NCI-H2196 (cell line): ENCODE data around the gene PCDHGB4.
"Not testable (repeated sequence)": the region's sequence is repeated elsewhere in the genome, so short reads cannot be mapped to it uniquely, and the experiment has no call there.

Experiments used
- DNase-seq: peaks from one replicate; lab custom pipeline; 2025; ENCODE audit not compliant: unreplicated experiment; lab: John Stamatoyannopoulos, UW

The PCDHGB4 gene

DNA sequence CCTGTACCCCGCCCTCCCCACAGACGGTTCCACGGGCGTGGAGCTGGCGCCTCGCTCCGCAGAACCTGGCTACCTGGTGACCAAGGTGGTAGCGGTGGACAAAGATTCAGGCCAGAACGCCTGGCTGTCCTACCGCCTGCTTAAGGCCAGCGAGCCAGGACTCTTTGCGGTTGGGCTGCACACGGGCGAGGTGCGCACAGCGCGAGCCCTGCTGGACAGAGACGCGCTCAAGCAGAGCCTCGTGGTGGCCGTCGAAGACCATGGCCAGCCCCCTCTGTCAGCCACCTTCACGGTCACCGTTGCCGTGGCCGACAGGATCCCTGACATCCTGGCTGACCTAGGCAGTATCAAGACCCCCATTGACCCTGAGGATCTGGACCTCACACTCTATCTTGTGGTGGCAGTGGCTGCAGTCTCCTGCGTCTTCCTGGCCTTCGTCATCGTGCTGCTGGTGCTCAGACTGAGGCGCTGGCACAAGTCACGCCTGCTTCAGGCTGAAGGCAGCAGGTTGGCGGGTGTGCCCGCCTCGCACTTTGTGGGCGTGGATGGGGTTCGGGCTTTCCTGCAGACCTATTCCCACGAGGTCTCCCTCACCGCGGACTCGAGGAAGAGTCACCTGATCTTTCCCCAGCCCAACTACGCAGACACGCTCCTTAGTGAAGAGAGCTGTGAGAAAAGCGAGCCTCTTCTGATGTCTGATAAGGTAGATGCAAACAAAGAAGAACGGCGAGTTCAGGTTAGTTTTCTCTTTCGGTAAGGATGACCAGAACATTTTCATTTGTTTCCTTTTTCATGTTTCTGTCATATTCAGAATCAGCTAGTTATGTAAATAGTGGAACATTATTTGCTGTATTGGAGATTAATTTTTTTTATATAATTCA is 21.2 kb upstream of the PCDHGB4 start:
- DNase-seq: no peak

DNA sequence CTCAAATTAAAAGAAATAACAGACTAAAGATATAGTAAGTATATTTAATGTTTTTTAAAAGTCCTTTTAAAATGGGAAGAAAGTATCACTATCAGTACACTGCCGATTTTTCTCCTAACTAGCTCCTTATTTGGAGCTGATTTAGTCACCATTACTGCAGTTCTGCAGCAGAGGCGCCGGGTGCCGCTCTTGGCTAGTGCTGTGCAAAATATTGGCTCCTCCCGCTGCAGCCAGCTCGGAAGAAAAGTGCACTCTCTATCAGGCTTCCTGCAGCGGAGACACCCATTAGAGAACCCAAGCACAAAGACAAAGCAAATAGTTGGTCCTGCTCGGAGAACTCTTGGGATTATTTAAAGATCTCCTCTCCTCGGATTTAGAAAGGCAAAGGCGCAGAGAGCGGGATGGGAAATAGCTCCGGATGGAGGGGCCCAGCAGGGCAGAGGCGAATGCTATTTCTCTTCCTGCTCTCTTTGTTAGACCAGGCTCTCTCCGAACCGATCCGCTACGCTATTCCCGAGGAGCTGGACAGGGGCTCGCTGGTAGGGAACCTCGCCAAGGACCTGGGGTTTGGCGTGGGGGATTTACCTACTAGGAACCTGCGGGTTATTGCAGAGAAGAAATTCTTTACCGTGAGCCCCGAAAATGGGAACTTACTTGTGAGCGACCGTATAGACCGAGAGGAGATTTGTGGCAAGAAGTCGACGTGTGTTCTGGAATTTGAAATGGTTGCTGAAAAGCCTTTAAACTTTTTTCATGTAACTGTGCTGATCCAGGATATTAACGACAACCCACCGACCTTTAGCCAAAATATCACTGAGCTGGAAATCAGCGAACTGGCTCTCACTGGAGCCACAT is 17.3 kb upstream of the PCDHGB4 start, which contains the start of gene PCDHGB3:
Gene PCDHGB3 (plus strand): TSS at position 249 of the 855 bp plus-strand sequence. CDS start 153 bp downstream, at position 402.
- DNase-seq: no peak

DNA sequence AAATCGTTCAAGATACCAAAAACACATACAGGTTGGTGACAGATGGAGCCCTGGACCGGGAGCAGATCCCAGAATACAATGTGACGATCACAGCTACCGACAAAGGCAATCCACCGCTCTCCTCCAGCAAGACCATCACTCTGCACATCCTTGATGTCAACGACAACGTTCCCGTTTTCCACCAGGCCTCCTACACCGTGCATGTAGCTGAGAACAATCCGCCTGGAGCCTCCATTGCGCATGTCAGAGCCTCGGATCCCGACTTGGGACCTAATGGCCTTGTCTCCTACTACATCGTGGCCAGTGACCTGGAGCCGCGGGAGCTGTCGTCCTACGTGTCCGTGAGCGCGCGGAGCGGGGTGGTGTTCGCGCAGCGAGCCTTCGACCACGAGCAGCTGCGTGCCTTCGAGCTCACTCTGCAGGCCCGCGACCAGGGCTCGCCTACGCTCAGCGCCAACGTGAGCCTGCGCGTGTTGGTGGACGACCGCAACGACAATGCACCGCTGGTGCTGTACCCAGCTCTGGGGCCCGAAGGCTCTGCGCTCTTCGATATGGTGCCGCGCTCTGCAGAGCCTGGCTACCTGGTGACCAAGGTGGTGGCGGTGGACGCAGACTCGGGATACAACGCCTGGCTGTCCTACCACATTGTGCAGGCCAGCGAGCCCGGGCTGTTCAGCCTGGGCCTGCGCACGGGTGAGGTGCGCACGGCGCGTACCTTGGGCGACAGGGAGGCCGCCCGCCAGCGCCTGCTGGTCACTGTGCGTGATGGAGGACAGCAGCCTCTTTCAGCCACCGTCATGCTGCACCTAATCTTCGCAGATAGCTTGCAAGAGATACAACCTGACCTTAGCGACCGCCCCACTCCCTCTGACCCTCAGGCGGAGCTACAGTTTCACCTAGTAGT is 15.7 kb upstream of the PCDHGB4 start:
- no peak for DNase-seq

DNA sequence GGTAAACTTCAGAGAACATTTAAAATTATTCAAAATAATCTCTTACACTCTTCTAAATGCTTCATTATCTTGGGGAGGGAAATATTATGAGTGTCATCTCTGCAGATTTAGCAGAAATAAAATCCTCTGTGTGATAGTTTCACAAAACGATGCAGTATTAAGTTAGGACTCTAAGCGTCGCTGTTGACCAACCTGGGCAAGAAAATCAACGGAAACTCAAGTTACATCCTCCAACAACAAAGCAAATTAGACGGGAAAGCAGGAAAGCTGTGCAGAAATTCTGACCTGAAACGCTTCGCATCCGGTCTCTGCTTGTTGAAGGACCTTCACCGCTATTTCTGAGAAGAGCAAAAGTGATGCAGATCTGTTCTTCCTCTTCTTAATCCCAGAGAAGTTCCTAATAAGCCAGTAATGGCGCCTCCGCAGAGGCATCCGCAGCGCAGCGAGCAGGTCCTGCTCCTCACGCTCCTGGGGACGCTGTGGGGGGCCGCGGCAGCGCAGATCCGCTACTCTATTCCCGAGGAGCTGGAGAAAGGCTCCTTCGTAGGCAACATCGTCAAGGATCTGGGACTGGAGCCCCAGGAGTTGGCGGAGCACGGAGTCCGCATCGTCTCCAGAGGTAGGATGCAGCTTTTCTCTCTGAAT is 13.7 kb upstream of the PCDHGB4 start, which contains the start of gene PCDHGA6:
Gene PCDHGA6 (plus strand): TSS at position 219 of the 645 bp plus-strand sequence. CDS start 193 bp downstream, at position 412.
- no peak for DNase-seq

DNA sequence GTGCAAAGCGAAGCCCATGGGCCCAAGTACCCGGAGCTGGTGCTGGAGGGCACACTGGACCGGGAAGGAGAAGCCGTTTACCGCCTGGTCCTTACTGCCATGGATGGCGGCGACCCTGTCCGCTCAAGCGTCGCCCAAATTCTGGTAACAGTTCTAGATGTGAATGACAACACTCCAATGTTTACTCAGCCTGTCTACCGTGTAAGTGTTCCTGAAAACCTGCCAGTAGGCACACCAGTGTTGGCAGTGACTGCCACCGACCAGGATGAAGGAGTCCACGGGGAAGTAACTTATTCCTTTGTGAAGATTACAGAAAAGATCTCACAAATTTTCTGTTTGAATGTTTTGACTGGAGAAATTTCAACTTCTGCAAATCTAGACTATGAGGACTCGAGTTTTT is 12.9 kb upstream of the PCDHGB4 start:
- DNase-seq: no peak

DNA sequence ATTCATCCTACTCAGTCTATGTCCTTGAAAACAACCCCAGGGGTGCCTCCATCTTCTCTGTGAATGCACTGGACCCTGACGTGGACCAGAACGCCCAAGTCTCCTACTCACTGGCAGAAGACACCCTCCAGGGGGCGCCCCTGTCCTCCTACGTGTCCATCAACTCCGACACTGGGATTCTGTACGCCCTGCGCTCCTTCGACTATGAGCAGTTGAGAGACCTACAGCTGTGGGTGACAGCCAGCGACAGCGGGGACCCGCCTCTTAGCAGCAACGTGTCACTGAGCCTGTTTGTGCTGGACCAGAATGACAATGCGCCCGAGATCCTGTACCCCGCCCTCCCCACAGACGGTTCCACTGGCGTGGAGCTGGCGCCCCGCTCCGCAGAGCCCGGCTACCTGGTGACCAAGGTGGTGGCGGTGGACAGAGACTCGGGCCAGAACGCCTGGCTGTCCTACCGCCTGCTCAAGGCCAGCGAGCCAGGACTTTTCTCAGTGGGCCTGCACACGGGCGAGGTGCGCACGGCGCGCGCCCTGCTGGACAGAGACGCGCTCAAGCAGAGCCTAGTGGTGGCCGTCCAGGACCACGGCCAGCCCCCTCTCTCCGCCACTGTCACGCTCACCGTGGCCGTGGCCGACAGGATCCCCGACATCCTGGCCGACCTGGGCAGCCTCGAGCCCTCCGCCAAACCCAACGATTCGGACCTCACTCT is 11.9 kb upstream of the PCDHGB4 start:
- not testable (repeated sequence) for DNase-seq

DNA sequence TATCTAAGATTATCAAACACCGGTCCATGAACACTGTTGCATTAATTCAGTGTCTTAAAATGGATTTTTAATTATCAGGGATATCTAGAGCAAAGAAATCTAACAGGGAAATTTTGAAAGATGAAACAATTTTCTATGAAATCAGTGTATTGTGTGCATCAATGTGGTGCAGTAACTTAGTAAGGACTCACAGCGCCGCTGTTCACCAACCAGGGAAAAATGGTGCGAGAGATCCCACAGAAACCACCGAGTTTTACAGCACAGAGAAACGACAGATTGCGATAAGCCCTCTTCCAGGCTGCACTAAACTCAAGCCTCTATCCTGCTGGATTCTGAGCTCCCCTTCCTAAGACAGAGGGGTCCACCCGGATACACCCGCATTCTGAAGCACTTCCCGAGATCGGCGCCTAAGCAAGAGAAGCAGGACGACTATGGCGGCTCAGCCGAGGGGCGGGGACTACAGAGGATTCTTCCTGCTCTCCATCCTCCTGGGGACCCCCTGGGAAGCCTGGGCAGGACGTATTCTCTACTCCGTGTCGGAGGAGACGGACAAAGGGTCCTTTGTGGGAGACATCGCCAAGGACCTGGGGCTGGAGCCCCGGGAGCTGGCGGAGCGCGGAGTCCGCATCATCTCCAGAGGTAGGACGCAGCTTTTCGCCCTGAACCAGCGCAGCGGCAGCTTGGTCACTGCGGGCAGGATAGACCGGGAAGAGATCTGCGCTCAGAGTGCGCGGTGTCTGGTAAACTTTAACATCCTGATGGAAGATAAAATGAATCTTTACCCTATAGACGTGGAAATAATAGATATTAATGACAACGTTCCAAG is 4.8 kb upstream of the PCDHGB4 start, which contains the start of gene PCDHGA7:
Gene PCDHGA7 (plus strand): TSS at position 274 of the 826 bp plus-strand sequence. CDS start 158 bp downstream, at position 432.
- no peak for DNase-seq

DNA sequence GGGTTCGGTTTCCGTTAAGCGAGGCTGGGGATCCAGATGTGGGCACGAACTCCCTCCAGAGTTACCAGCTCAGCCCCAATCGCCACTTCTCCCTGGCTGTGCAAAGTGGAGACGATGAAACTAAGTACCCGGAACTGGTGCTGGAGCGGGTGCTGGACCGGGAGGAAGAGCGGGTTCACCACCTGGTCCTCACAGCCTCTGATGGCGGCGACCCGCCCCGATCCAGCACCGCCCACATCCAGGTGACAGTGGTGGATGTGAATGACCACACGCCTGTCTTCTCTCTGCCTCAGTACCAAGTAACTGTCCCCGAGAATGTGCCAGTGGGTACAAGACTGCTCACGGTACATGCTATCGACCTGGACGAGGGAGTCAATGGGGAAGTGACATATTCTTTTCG is 4.2 kb upstream of the PCDHGB4 start:
- DNase-seq: no peak

DNA sequence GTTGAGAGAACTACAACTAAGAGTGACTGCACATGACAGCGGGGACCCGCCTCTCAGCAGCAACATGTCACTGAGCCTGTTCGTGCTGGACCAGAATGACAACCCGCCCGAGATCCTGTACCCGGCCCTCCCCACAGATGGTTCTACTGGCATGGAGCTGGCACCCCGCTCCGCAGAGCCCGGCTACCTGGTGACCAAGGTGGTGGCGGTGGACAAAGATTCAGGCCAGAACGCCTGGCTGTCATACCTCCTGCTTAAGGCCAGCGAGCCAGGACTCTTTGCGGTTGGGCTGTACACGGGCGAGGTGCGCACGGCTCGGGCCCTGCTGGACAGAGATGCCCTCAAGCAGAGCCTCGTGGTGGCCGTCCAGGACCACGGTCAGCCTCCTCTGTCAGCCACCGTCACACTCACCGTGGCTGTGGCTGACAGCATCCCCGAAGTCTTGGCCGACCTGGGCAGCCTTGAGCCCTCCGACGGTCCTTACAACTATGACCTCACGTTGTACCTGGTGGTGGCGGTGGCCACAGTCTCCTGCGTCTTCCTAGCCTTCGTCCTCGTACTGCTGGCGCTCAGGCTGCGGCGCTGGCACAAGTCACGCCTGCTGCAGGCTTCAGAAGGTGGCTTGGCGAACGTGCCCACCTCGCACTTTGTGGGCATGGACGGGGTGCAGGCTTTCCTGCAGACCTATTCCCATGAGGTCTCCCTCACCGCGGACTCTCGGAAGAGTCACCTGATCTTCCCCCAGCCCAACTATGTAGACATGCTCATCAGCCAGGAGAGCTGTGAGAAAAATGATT is 2.8 kb upstream of the PCDHGB4 start:
- no peak for DNase-seq

DNA sequence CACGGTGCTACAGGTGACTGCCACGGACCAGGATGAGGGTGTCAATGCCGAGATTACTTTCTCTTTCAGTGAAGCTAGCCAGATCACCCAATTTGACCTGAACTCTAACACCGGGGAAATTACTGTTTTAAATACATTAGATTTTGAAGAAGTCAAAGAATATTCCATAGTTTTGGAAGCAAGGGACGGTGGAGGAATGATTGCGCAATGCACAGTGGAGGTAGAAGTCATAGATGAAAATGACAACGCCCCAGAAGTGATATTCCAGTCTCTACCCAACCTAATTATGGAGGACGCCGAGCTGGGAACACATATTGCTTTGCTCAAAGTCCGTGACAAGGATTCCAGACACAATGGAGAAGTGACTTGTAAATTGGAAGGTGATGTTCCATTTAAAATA is 1.2 kb downstream of the PCDHGB4 start:
- DNase-seq: no peak

DNA sequence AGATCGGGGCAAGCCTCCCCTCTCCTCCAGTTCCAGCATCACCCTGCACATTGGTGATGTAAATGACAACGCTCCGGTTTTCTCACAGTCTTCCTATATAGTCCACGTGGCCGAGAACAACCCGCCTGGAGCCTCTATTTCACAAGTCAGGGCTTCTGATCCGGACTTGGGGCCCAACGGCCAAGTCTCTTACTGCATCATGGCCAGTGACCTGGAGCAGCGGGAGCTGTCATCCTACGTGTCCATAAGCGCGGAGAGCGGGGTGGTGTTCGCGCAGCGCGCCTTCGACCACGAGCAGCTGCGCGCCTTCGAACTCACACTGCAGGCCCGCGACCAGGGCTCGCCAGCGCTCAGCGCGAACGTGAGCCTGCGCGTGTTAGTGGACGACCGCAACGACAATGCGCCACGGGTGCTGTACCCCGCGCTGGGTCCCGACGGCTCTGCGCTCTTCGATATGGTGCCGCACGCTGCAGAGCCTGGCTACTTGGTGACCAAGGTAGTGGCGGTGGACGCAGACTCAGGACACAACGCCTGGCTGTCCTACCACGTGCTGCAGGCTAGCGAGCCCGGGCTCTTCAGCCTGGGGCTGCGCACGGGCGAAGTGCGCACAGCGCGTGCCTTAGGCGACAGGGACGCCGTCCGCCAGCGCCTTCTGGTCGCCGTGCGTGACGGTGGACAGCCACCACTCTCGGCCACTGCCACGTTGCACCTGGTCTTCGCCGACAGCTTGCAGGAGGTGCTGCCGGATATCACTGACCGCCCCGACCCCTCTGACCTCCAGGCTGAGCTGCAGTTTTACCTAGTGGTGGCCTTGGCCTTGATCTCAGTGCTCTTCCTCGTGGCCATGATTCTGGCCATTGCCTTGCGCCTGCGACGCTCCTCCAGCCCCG is 1.9 kb downstream of the PCDHGB4 start:
- DNase-seq: no peak

DNA sequence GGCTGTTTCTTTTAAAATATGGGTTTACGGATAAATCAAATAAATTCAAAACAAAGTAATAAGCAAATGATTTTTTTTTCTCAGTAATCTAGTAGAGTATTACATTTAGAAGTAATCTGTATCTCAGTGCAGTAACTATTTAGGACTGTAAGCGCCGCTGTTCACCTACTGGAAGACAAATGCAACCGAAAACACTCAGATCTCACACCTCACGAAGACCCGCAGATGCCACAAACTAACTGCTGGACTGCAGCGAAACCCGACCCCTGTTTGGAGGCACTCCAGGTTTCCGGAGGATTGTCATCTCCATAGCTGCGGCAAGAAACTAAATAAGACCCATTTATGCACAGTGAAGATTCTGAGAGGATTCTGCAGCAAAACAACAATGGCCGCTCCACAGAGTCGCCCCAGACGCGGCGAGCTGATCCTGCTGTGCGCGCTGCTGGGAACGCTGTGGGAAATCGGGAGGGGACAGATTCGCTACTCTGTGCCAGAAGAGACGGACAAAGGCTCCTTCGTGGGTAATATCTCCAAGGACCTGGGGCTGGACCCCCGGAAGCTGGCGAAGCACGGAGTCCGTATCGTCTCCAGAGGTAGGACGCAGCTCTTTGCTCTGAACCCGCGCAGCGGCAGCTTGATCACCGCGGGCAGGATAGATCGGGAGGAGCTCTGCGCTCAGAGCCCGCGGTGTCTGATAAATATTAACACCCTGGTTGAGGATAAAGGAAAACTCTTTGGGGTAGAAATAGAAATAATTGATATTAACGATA is 5.1 kb downstream of the PCDHGB4 start, which contains the start of gene PCDHGA8:
Gene PCDHGA8 (plus strand): TSS at position 205 of the 770 bp plus-strand sequence. CDS start 181 bp downstream, at position 386.
- no peak for DNase-seq

DNA sequence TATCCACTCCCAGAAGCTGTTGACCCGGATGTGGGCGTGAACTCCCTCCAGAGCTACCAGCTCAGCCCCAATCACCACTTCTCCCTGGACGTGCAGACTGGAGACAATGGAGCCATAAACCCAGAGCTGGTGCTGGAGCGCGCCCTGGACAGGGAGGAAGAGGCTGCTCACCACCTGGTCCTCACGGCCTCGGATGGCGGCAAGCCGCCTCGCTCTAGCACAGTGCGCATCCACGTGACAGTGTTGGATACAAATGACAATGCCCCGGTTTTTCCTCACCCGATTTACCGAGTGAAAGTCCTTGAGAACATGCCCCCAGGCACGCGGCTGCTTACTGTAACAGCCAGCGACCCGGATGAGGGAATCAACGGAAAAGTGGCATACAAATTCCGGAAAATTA is 5.8 kb downstream of the PCDHGB4 start:
- no peak for DNase-seq

DNA sequence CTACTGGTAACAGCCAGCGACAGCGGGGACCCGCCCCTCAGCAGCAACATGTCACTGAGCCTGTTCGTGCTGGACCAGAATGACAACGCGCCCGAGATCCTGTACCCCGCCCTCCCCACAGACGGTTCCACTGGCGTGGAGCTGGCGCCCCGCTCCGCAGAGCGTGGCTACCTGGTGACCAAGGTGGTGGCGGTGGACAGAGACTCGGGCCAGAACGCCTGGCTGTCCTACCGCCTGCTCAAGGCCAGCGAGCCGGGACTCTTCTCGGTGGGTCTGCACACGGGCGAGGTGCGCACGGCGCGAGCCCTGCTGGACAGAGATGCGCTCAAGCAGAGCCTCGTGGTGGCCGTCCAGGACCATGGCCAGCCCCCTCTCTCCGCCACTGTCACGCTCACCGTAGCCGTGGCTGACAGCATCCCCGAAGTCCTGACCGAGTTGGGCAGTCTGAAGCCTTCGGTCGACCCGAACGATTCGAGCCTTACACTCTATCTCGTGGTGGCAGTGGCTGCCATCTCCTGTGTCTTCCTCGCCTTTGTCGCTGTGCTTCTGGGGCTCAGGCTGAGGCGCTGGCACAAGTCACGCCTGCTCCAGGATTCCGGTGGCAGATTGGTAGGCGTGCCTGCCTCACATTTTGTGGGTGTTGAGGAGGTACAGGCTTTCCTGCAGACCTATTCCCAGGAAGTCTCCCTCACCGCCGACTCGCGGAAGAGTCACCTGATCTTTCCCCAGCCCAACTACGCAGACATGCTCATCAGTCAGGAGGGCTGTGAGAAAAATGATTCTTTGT is 7.1 kb downstream of the PCDHGB4 start:
- not testable (repeated sequence) for DNase-seq
